ENCODE data around the gene PET100.

PET100 gene

DNA sequence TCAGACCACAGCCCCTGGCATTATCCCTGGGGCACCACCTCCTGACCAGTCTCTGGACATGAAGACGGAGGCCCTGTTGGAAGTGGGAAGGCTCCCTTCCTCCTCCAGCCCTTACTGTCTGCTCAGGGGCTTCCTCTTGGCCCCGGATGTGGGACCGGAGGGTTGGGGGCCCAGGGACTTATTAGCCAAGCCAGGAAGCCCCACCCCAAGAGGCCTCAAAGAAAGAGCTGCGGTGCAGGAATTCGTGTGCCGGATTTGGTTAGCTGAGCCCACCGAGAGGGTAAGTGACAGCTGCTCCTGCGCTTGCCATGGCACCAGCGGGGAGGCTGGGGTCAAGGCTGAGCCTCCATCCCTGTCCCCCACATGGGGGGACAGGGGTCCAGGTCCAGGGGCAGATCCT, 39.2 kb downstream of the PET100 start, which contains the start of gene RETN:
RETN (plus strand) TSS at position 208 of the 400 bp plus-strand sequence. CDS start 278 bp downstream, outside the sequence.
- Histone ChIP-seq H3K27ac (ENCODE audit: low read depth, low read length, poor library complexity, severe bottlenecking) (no peak within 1 kb of the TSS), H3K79me2 (ENCODE audit: insufficient read depth, low read length) (no peaks in the 10 kb centered on the region), H3F3A (ENCODE audit: insufficient read depth, low read length) (no peaks in the 10 kb centered on the region), H3K36me3 (ENCODE audit: insufficient read depth, low read length) (no peaks in the 10 kb centered on the region), H3K4me2 (ENCODE audit: low read length) (no peak within 1 kb of the TSS), H3K27me3 (ENCODE audit: insufficient read depth, low read length) (peaks cover 8% of the 10 kb centered on the region), H3K9ac (ENCODE audit: low read length) (no peak within 1 kb of the TSS), H2AFZ (ENCODE audit: low read length) (no peak within 1 kb of the TSS), H3K9me3 (ENCODE audit: low read length) (no peaks in the 10 kb centered on the region), H3K9me2 (ENCODE audit: low read depth, low read length) (no peaks in the 10 kb centered on the region), H4K20me1 (ENCODE audit: insufficient read depth, low read length) (no peaks in the 10 kb centered on the region), H3K4me3 (ENCODE audit: low read depth, low read length, poor library complexity, severe bottlenecking) (no peak within 1 kb of the TSS), H3K4me1 (ENCODE audit: insufficient read depth, low read length, severe bottlenecking) (peaks cover 8% of the 10 kb centered on the region)
- TF ChIP-seq EZH2 (IDR thresholded peaks at IDR 0.05; ENCODE audit: borderline replicate concordance, low read length): no peak
- TF ChIP-seq, protein P1, sequence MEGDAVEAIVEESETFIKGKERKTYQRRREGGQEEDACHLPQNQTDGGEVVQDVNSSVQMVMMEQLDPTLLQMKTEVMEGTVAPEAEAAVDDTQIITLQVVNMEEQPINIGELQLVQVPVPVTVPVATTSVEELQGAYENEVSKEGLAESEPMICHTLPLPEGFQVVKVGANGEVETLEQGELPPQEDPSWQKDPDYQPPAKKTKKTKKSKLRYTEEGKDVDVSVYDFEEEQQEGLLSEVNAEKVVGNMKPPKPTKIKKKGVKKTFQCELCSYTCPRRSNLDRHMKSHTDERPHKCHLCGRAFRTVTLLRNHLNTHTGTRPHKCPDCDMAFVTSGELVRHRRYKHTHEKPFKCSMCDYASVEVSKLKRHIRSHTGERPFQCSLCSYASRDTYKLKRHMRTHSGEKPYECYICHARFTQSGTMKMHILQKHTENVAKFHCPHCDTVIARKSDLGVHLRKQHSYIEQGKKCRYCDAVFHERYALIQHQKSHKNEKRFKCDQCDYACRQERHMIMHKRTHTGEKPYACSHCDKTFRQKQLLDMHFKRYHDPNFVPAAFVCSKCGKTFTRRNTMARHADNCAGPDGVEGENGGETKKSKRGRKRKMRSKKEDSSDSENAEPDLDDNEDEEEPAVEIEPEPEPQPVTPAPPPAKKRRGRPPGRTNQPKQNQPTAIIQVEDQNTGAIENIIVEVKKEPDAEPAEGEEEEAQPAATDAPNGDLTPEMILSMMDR (IDR thresholded peaks at IDR 0.05; ENCODE audit: low read length): no peak

DNA sequence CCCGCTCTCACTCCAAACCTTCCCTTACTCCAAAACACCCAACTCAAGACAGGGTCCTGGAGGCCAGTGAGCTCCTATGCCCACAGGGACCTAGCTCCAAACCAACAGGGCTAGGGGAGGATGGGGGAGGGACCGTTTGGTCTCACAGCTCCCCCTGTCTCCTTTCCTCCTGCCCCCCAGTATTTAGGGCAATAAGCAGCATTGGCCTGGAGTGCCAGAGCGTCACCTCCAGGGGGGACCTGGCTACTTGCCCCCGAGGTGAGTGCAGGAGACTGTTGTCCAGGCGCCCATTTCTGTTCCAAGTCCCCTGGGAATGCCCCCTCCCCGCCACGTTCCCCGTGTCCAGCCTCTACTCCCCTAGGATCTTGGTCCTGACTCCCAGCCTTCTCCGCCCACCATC, 40.0 kb downstream of the PET100 start:
- Histone ChIP-seq H3K79me2 (ENCODE audit: insufficient read depth, low read length) (no peaks in the 10 kb centered on the region), H3K9me2 (ENCODE audit: low read depth, low read length) (no peaks in the 10 kb centered on the region), H3K36me3 (ENCODE audit: insufficient read depth, low read length) (no peaks in the 10 kb centered on the region), H3K4me3 (ENCODE audit: low read depth, low read length, poor library complexity, severe bottlenecking) (no peak overlapping the region), H2AFZ (ENCODE audit: low read length) (no peak overlapping the region), H3K9me3 (ENCODE audit: low read length) (no peaks in the 10 kb centered on the region), H3K4me2 (ENCODE audit: low read length) (no peak overlapping the region), H3K27ac (ENCODE audit: low read depth, low read length, poor library complexity, severe bottlenecking) (no peak overlapping the region), H3K27me3 (ENCODE audit: insufficient read depth, low read length) (peaks cover 8% of the 10 kb centered on the region), H3F3A (ENCODE audit: insufficient read depth, low read length) (no peaks in the 10 kb centered on the region), H3K4me1 (ENCODE audit: insufficient read depth, low read length, severe bottlenecking) (peaks cover 8% of the 10 kb centered on the region), H3K9ac (ENCODE audit: low read length) (no peak overlapping the region), H4K20me1 (ENCODE audit: insufficient read depth, low read length) (no peaks in the 10 kb centered on the region)
- no peak for TF ChIP-seq EZH2 (IDR thresholded peaks at IDR 0.05; ENCODE audit: borderline replicate concordance, low read length)
- TF ChIP-seq, protein P1 (IDR thresholded peaks at IDR 0.05; ENCODE audit: low read length): no peak

DNA sequence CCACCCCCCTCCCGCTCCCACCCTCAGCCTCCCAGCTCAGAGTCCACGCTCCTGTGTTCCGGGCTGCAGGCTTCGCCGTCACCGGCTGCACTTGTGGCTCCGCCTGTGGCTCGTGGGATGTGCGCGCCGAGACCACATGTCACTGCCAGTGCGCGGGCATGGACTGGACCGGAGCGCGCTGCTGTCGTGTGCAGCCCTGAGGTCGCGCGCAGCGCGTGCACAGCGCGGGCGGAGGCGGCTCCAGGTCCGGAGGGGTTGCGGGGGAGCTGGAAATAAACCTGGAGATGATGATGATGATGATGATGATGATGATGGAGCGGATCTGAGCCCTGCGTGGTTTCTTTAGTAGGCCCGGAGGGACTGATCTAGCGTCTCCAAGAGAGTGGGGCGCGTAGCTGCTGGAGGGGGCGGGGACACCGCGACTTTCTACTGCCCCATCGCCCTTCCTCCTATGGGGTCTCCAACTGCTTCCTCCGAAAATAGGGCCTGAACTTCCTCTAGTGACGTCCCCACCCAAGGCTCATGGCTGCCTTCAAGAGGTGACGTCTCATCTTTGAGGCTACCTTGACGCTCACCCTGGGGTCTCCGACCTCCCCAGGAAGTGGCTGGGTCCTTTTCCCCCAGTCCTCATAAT, 40.7 kb downstream of the PET100 start:
- H3K36me3 ChIP-seq (ENCODE audit: insufficient read depth, low read length): no peaks in the 10 kb centered on the region
- H3K79me2 ChIP-seq (ENCODE audit: insufficient read depth, low read length): no peaks in the 10 kb centered on the region
- H2AFZ ChIP-seq (ENCODE audit: low read length): no peak overlapping the region
- TF ChIP-seq, protein P1 (IDR thresholded peaks at IDR 0.05; ENCODE audit: low read length): no peak
- no peak for TF ChIP-seq EZH2 (IDR thresholded peaks at IDR 0.05; ENCODE audit: borderline replicate concordance, low read length)
- peaks cover 8% of the 10 kb centered on the region for H3K4me1 ChIP-seq (ENCODE audit: insufficient read depth, low read length, severe bottlenecking)
- H4K20me1 ChIP-seq (ENCODE audit: insufficient read depth, low read length): no peaks in the 10 kb centered on the region
- H3K9me3 ChIP-seq (ENCODE audit: low read length): no peaks in the 10 kb centered on the region
- peak overlapping the region; percentile 21 for H3K4me2 ChIP-seq (ENCODE audit: low read length)
- H3K9me2 ChIP-seq (ENCODE audit: low read depth, low read length): no peaks in the 10 kb centered on the region
- no peaks in the 10 kb centered on the region for H3F3A ChIP-seq (ENCODE audit: insufficient read depth, low read length)
- H3K4me3 ChIP-seq (ENCODE audit: low read depth, low read length, poor library complexity, severe bottlenecking): peak overlapping the region; percentile 42
- H3K9ac ChIP-seq (ENCODE audit: low read length): no peak overlapping the region
- H3K27me3 ChIP-seq (ENCODE audit: insufficient read depth, low read length): peaks cover 8% of the 10 kb centered on the region
- H3K27ac ChIP-seq (ENCODE audit: low read depth, low read length, poor library complexity, severe bottlenecking): no peak overlapping the region

All from OCI-LY1 (cell line).